ENCODE data around the gene HMSD.
"Not testable (repeated sequence)": the region's sequence is repeated elsewhere in the genome, so short reads cannot be mapped to it uniquely, and the experiment has no call there.

HMSD gene

DNA sequence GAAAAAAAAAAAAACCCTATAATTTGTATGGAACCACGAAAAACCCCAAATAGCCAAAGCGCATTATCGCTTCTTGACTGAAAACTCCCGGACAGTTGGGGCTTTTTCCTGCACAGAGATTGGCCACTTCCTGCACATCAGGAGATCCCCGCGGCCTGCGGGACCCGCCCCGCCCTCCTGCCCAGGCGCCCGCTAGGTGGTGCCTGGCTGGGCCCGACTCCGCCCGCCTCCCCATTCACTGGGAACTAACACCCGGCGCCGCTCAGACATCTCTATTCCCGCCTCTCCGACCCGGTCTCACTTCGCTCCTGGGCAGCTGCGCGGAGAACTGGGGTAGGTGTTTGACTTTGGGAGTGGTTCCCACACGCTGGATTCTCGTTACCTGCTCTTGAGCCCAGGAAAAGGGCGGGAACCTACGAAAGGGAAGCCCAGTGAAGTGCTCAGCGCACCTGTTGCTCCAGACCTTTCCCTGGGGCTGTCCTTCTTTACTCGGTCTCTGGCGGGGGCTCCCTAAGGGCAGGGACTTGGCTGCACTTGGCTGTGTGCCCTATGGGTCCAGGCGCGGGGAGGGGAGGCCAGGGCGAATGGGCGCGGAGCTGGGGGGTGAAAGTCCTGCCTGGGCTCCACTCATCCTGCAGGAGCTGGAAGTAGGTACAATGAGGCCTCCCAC is at the start of gene HMSD:
TSS of gene HMSD (plus strand) at position 234 of the 670 bp plus-strand sequence. CDS start 4,155 bp downstream, outside the sequence.
- Mint-ChIP-seq H3K36me3 (no peaks in the 10 kb centered on the region), H3K27ac (no peak within 1 kb of the TSS), H3K4me3 (peak within 1 kb of the TSS; percentile 18), H3K4me1 (peaks cover 27% of the 10 kb centered on the region), H3K9me3 (no peaks in the 10 kb centered on the region), H3K27me3 (peaks cover 6% of the 10 kb centered on the region)
- CTCF ChIA-PET: interaction anchor here (1.6 kb wide), 1 partner anchor 26 kb away, joined by 5 read pairs; no protein-coding TSS in a partner anchor
- DNase-seq: peak; percentile 58

- CTCF ChIA-PET: no interaction called here
- Mint-ChIP-seq H3K27me3 (peaks cover 8% of the 10 kb centered on the region), H3K9me3 (no peaks in the 10 kb centered on the region), H3K27ac (no peak overlapping the region), H3K4me1 (no peaks in the 10 kb centered on the region), H3K4me3 (no peak overlapping the region), H3K36me3 (no peaks in the 10 kb centered on the region)
- DNase-seq: no peak
Measured at GRCh38 chr18:63903851-63904570, 45.1 kb upstream of the HMSD start.

DNA sequence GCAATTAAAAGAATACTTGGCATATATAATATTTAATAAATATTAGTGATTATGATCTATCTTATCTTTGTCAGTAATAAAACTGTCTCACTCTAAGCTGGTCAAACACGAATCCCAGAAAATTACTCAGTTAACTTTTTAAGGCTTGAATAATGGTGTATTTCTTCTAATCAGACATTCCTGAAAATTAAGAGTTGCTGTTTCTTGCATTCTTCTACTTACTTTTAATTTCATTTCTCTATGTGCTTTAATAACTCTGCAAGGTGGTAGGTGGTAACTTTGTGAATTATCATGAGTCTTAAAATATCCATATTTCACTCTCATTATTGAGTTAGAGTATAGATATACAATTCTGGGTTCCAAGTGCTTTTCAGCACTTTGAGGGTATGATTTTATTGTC is 44.4 kb upstream of the HMSD start:
- Mint-ChIP-seq H3K4me3 (no peak overlapping the region), H3K4me1 (no peaks in the 10 kb centered on the region), H3K27ac (no peak overlapping the region), H3K36me3 (no peaks in the 10 kb centered on the region), H3K9me3 (no peaks in the 10 kb centered on the region), H3K27me3 (peaks cover 8% of the 10 kb centered on the region)
- DNase-seq: no peak
- CTCF ChIA-PET: no interaction called here

DNA sequence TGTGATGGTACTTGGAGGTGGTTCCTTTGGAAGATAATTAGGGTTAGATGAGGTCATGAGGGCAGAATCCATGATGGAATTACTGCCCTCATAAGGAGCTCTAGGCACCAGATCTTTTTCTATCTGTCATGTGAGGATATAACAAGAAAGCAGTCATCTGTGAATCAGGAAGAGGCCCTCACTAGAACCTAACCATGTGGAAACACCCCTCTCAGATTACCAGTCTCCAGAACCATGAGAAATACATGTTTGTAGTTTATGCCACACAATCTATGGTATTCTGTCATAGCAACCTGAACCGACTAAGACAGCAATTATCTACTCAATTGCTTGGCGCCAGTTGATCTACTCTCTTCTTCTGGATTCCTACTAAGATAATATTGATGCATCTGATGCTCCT is 43.7 kb upstream of the HMSD start:
- H3K27me3 Mint-ChIP-seq: peaks cover 8% of the 10 kb centered on the region

DNA sequence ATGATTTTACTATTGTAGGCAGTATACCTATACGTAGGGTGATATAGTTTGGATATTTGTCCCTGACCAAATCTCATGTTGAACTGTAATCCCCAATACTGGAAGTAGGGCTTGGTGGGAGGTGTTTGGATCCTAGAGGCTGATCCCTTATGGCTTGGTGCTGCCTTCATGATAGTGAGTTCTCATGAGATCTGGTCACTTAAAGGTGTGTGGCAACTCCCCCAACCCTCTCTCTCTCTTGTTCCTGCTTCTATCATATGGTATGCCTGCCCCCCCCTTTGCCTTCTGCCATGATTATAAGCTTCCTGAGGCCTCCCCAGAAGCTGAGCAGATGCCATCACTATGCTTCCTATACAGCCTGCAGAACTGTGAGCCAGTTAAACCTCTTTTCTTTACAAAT is 43.0 kb upstream of the HMSD start:
- CTCF ChIA-PET: no interaction called here
- Mint-ChIP-seq H3K4me1 (no peaks in the 10 kb centered on the region), H3K27ac (no peak overlapping the region), H3K36me3 (no peaks in the 10 kb centered on the region), H3K9me3 (no peaks in the 10 kb centered on the region), H3K4me3 (no peak overlapping the region), H3K27me3 (peaks cover 8% of the 10 kb centered on the region)
- no peak for DNase-seq

More for the DNA sequence above, 43.7 kb upstream of the HMSD start:
- H3K27ac Mint-ChIP-seq: no peak overlapping the region
- CTCF ChIA-PET: no interaction called here
- DNase-seq: no peak
- no peaks in the 10 kb centered on the region for H3K36me3 Mint-ChIP-seq
- H3K9me3 Mint-ChIP-seq: no peaks in the 10 kb centered on the region
- H3K4me3 Mint-ChIP-seq: no peak overlapping the region
- H3K4me1 Mint-ChIP-seq: no peaks in the 10 kb centered on the region

DNA sequence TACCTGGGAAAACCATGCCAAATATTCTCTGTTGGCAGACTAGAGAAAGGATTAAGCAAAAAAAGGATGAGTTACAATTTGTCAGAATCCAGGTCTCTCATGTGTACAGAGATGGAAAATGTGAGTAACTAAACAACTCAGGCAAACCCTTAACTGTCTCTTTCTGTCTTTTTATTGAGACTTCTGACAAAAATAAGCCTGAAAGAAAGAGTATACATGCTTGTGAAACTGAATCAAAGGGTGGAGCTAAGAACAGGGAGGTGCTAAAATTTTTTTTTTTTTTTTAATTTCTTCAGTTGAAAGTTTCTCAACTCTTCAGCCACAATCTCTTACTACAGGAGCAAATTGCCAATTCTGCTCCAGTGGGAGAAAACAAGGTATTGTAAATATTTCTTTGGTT is 41.4 kb upstream of the HMSD start, which contains the start of gene SERPINB10:
TSS of gene SERPINB10 (plus strand) at position 295 of the 400 bp plus-strand sequence. CDS start 7,553 bp downstream, outside the sequence.
- H3K4me1 Mint-ChIP-seq: no peaks in the 10 kb centered on the region
- H3K27me3 Mint-ChIP-seq: peaks cover 8% of the 10 kb centered on the region
- H3K4me3 Mint-ChIP-seq: no peak within 1 kb of the TSS
- no peak for DNase-seq
- CTCF ChIA-PET: no interaction called here
- H3K9me3 Mint-ChIP-seq: no peaks in the 10 kb centered on the region
- no peak within 1 kb of the TSS for H3K27ac Mint-ChIP-seq
- no peaks in the 10 kb centered on the region for H3K36me3 Mint-ChIP-seq

DNA sequence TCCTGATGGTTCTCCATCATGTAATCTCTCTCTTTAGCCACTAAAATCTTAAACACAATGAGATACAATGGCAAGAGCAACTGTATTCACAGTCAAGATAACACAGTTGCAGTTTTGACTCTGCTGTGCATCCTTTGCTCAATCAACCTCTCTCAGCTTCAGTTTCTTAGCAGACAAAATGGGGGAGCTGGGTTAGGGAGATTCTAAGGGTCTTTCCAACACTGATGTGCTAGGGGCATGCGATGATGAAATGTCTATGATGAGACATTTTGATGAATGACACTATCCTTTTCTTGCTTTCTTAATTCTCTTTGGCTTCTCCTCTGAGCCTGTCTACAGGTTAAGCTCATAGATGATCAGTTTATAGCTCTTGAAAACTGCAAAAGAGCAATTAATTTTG is 40.2 kb upstream of the HMSD start:
- CTCF ChIA-PET: no interaction called here
- no peaks in the 10 kb centered on the region for H3K4me1 Mint-ChIP-seq
- no peaks in the 10 kb centered on the region for H3K36me3 Mint-ChIP-seq
- no peak overlapping the region for H3K27ac Mint-ChIP-seq
- DNase-seq: no peak
- H3K4me3 Mint-ChIP-seq: no peak overlapping the region
- peaks cover 4% of the 10 kb centered on the region for H3K27me3 Mint-ChIP-seq
- no peaks in the 10 kb centered on the region for H3K9me3 Mint-ChIP-seq

- Mint-ChIP-seq H3K27ac (no peak overlapping the region), H3K9me3 (no peaks in the 10 kb centered on the region), H3K4me3 (no peak overlapping the region), H3K27me3 (no peaks in the 10 kb centered on the region), H3K4me1 (no peaks in the 10 kb centered on the region), H3K36me3 (no peaks in the 10 kb centered on the region)
- DNase-seq: no peak
- CTCF ChIA-PET: no interaction called here
Measured at GRCh38 chr18:63909870-63910269, 39.2 kb upstream of the HMSD start.

- H3K27ac Mint-ChIP-seq: no peak overlapping the region
- CTCF ChIA-PET: no interaction called here
Measured at GRCh38 chr18:63917817-63918216, 31.3 kb upstream of the HMSD start.

DNA sequence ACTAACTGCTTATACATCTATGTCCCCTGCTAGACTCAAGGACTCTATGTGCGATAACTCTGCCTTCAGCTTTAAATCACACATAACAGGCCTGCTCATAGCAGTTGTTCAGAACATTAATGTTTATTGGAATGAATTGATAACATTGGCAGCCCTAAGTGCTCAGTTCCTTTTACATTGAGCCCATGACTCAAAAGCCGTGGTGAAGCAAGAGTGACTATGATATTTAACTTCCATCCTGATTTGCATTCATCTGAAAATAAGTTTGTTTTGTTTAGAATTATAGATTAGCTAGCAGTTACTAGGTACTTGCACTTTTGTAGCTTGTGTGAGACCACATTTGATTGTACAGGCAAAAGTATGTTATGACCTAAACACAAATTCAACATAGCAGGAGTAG is 27.1 kb upstream of the HMSD start:
- no peak for DNase-seq
- Mint-ChIP-seq H3K27me3 (peaks cover 5% of the 10 kb centered on the region), H3K36me3 (no peaks in the 10 kb centered on the region), H3K4me1 (no peaks in the 10 kb centered on the region), H3K9me3 (no peaks in the 10 kb centered on the region), H3K27ac (no peak overlapping the region), H3K4me3 (no peak overlapping the region)
- CTCF ChIA-PET: interaction anchor here (1.4 to 1.5 kb wide), 2 partner anchors 15 to 98 kb away, joined by 3 to 4 read pairs; no protein-coding TSS in a partner anchor

More at GRCh38 chr18:63917817-63918216, 31.3 kb upstream of the HMSD start:
- Mint-ChIP-seq H3K4me1 (no peaks in the 10 kb centered on the region), H3K9me3 (no peaks in the 10 kb centered on the region), H3K4me3 (no peak overlapping the region), H3K36me3 (no peaks in the 10 kb centered on the region), H3K27me3 (peaks cover 5% of the 10 kb centered on the region)
- no peak for DNase-seq

DNA sequence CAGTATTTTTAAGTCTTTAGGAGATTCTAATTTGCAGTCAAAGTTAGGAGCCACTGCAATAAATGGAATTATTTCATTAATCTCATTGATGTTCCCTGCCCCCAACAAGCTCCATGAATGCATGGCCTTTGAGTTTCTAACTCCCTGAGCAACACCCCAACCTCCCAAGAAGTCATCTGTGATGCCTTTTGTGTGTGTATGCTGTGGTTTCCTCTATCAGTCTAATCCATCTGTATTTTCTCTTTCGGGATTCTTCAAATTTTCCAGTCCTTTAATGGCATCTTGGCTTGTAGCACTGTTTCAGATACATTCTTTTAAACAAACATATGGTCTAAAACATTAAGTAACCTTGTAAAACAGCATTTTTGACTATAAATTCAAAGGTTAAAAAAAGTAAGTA is 24.6 kb upstream of the HMSD start:
- H3K27me3 Mint-ChIP-seq: no peaks in the 10 kb centered on the region

GRCh38 chr18:63928331-63928730 is 20.8 kb upstream of the HMSD start:
- Mint-ChIP-seq H3K27ac (no peak overlapping the region), H3K9me3 (no peaks in the 10 kb centered on the region), H3K27me3 (peaks cover 10% of the 10 kb centered on the region), H3K4me1 (no peaks in the 10 kb centered on the region), H3K36me3 (no peaks in the 10 kb centered on the region), H3K4me3 (no peak overlapping the region)
- CTCF ChIA-PET: no interaction called here
- DNase-seq: no peak

More for the DNA sequence above, 24.6 kb upstream of the HMSD start:
- DNase-seq: no peak
- no peaks in the 10 kb centered on the region for H3K4me1 Mint-ChIP-seq
- H3K9me3 Mint-ChIP-seq: no peaks in the 10 kb centered on the region
- no peak overlapping the region for H3K27ac Mint-ChIP-seq
- H3K36me3 Mint-ChIP-seq: no peaks in the 10 kb centered on the region
- CTCF ChIA-PET: no interaction called here
- H3K4me3 Mint-ChIP-seq: no peak overlapping the region

DNA sequence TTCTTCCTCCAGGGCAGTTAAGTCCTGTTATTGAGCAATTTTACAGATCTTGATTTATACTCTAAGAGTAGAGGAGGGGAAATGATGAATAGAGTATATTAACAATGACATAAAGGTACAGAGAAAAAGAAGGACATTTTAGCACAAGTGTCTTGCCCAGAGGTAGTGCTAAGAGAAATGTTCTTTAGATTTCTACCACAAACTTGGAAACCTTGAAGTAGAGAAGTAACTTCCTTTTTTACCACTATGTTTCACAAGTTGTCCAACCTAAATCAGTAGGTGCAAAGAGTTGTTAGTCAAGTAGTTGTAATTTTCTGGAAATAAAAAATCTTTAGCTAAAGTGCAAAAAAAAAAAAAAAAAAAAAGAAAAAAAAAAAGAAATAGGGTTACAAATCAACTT is 19.7 kb upstream of the HMSD start:
- H3K36me3 Mint-ChIP-seq, H3K4me1 Mint-ChIP-seq, H3K27ac Mint-ChIP-seq, CTCF ChIA-PET, DNase-seq, H3K9me3 Mint-ChIP-seq, H3K4me3 Mint-ChIP-seq: not testable (repeated sequence)
- peaks cover 10% of the 10 kb centered on the region for H3K27me3 Mint-ChIP-seq

DNA sequence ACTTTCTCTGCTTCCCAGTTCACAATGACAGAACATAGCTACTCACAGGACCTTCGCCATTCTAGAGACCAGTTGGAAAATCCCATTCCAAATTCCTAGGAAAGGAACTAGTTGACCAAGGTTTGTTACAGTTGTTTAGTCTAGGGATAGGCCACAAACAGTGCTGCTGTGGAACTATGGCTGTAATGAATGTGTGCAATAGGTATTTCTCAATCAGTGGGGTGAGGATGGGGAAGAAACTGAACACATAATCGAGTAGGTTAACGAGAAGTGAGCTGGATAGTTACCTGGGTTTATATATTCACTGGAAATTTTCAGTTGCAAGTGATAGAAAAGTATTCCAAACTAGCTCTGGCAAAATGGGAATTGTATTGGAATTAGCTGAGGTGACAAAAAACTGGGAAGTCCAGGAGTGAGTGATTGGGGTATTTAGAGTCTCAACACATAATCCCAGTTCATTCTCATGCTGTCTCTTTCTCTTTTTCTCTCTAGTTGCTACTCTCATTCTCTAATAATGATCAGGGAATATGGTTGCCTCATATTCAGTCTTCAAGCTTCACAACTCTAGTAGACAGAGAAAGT is 18.2 kb upstream of the HMSD start:
- CTCF ChIA-PET: no interaction called here
- no peak for DNase-seq
- Mint-ChIP-seq H3K4me1 (no peaks in the 10 kb centered on the region), H3K4me3 (no peak overlapping the region), H3K27ac (no peak overlapping the region), H3K9me3 (no peaks in the 10 kb centered on the region), H3K36me3 (no peaks in the 10 kb centered on the region), H3K27me3 (peaks cover 18% of the 10 kb centered on the region)

Data from activated naive CD4-positive, alpha-beta T cell treated with anti-CD3 and anti-CD28 coated beads, Interleukin-2, amount 10 ng/mL, durations not matched to agents 7 days and 5 days (primary cell).